Ecto neural progenitor cell (in vitro differentiated cells): ENCODE results near the gene SMC1A.
A peak's percentile ranks its signal among the peaks of the same experiment; 100 is the strongest.
"Not testable (repeated sequence)": the region's sequence is repeated elsewhere in the genome, so short reads cannot be mapped to it uniquely, and the experiment has no call there.

ENCODE experiments used
- DNase-seq: peaks from one replicate; pipeline ENCODE4 v3.0.0-alpha.2; 2018; ENCODE audit warnings: low spot score

The SMC1A gene

GRCh38 chrX:53422086-53422860 lies at the start of gene SMC1A:
SMC1A (minus strand) TSS chrX:53422654; CDS start chrX:53422600, 54 bp downstream.
- peak; percentile 93 for DNase-seq

GRCh38 chrX:53471346-53471745 lies 48.9 kb upstream of the SMC1A start:
- no peak for DNase-seq

GRCh38 chrX:53468659-53469058 lies 46.2 kb upstream of the SMC1A start:
- not testable (repeated sequence) for DNase-seq

GRCh38 chrX:53458082-53458481 lies 35.6 kb upstream of the SMC1A start:
- DNase-seq, result no peak

GRCh38 chrX:53456254-53456653 lies 33.8 kb upstream of the SMC1A start:
- no peak for DNase-seq

GRCh38 chrX:53452812-53453211 lies 30.4 kb upstream of the SMC1A start:
- DNase-seq, result no peak

- no peak for DNase-seq
Observed at GRCh38 chrX:53449632-53450031, 27.2 kb upstream of the SMC1A start.

GRCh38 chrX:53447441-53447840 lies 25.0 kb upstream of the SMC1A start:
- no peak for DNase-seq

- peak; percentile 45 for DNase-seq
Observed at GRCh38 chrX:53445977-53446376, 23.5 kb upstream of the SMC1A start.

GRCh38 chrX:53442322-53442631 lies 19.8 kb upstream of the SMC1A start:
- no peak for DNase-seq

GRCh38 chrX:53441531-53442321 lies 19.3 kb upstream of the SMC1A start:
- peak; percentile 88 for DNase-seq

GRCh38 chrX:53440621-53441517 lies 18.4 kb upstream of the SMC1A start:
- DNase-seq, result peak; percentile 47

- DNase-seq, result no peak
Observed at GRCh38 chrX:53440101-53440500, 17.6 kb upstream of the SMC1A start.

GRCh38 chrX:53438832-53439230 lies 16.4 kb upstream of the SMC1A start:
- DNase-seq, result no peak

GRCh38 chrX:53438174-53438831 lies 15.8 kb upstream of the SMC1A start:
- no peak for DNase-seq

GRCh38 chrX:53437206-53437605 lies 14.8 kb upstream of the SMC1A start:
- no peak for DNase-seq

- DNase-seq, result peak; percentile 57
Observed at GRCh38 chrX:53435997-53436396, 13.5 kb upstream of the SMC1A start.

GRCh38 chrX:53433651-53434639 lies 11.5 kb upstream of the SMC1A start, which contains the start of gene HSD17B10:
HSD17B10 (minus strand) TSS chrX:53434370; CDS start chrX:53434345, 25 bp downstream.
- DNase-seq, result peak; percentile 87

- DNase-seq, result no peak
Observed at GRCh38 chrX:53430231-53430630, 7.8 kb upstream of the SMC1A start.

- DNase-seq, result no peak
Observed at GRCh38 chrX:53429755-53430154, 7.3 kb upstream of the SMC1A start.
